HEK293 (cell line): ENCODE data around the gene CFAP46.
A peak's percentile ranks its signal among the peaks of the same experiment; 100 is the strongest.

Experiments used
- GLIS1 ChIP-seq: fragments of 450-650 bp; formaldehyde crosslinking; IDR thresholded peaks from 2 replicates; pipeline ENCODE4 v1.5.1; 2016; ENCODE audit warnings: missing biosample characterization, missing genetic modification characterization
- HOXA7 ChIP-seq: sonication (generic); formaldehyde crosslinking; IDR thresholded peaks from 2 replicates; pipeline ENCODE4 v1.8.1; 2022; ENCODE audit warnings: missing genetic modification reagents, borderline replicate concordance
- KLF10 ChIP-seq: fragments of 450-650 bp; IDR thresholded peaks from 2 replicates; pipeline ENCODE4 v1.5.1; 2018; ENCODE audit warnings: missing biosample characterization, mild to moderate bottlenecking, missing genetic modification characterization
- SCRT1 ChIP-seq: fragments of 450-650 bp; formaldehyde crosslinking; IDR thresholded peaks from 2 replicates; pipeline ENCODE4 v1.5.1; 2016; ENCODE audit warnings: missing biosample characterization, missing genetic modification characterization, borderline replicate concordance
- SP7 ChIP-seq: fragments of 450-650 bp; formaldehyde crosslinking; IDR thresholded peaks from 2 replicates; pipeline ENCODE4 v1.5.1; 2016; ENCODE audit warnings: missing biosample characterization, missing genetic modification characterization
- ZBTB20 ChIP-seq: fragments of 450-650 bp; formaldehyde crosslinking; IDR thresholded peaks from 2 replicates; pipeline ENCODE4 v1.5.1; 2016; ENCODE audit warnings: missing biosample characterization, missing genetic modification characterization
- ZBTB48 ChIP-seq: fragments of 450-650 bp; formaldehyde crosslinking; IDR thresholded peaks from 2 replicates; pipeline ENCODE4 v1.5.1; 2016; ENCODE audit warnings: missing biosample characterization, missing genetic modification characterization
- ZBTB7A ChIP-seq: fragments of 450-650 bp; formaldehyde crosslinking; IDR thresholded peaks from 2 replicates; pipeline ENCODE4 v1.5.1; 2016; ENCODE audit warnings: low read depth, missing biosample characterization, missing genetic modification characterization
- ZEB2 ChIP-seq: fragments of 450-650 bp; formaldehyde crosslinking; IDR thresholded peaks from 2 replicates; pipeline ENCODE4 v1.5.1; 2016; ENCODE audit warnings: missing biosample characterization, missing genetic modification characterization
- ZFHX2 ChIP-seq: fragments of 450-650 bp; formaldehyde crosslinking; conservative IDR thresholded peaks from 2 replicates; pipeline ENCODE4 v1.5.1; 2016; ENCODE audit warnings: missing biosample characterization, missing genetic modification characterization
- ZIC2 ChIP-seq: fragments of 450-650 bp; formaldehyde crosslinking; IDR thresholded peaks from 2 replicates; pipeline ENCODE4 v1.5.1; 2016; ENCODE audit warnings: missing biosample characterization, missing genetic modification characterization
- ZNF112 ChIP-seq: fragments of 450-650 bp; formaldehyde crosslinking; IDR thresholded peaks from 2 replicates; pipeline ENCODE4 v1.5.0; 2017; ENCODE audit warnings: missing biosample characterization, missing genetic modification characterization
- ZNF114 ChIP-seq: fragments of 450-650 bp; formaldehyde crosslinking; IDR thresholded peaks from 2 replicates; pipeline ENCODE4 v1.5.0; 2017; ENCODE audit warnings: missing biosample characterization, missing genetic modification characterization
- ZNF184 ChIP-seq: fragments of 450-650 bp; IDR thresholded peaks from 2 replicates; pipeline ENCODE4 v1.5.1; 2018; ENCODE audit warnings: missing biosample characterization, mild to moderate bottlenecking, missing genetic modification characterization
- ZNF350 ChIP-seq: fragments of 450-650 bp; formaldehyde crosslinking; IDR thresholded peaks from 2 replicates; pipeline ENCODE4 v1.5.0; 2017; ENCODE audit warnings: missing biosample characterization, mild to moderate bottlenecking, missing genetic modification characterization
- ZNF37A ChIP-seq: fragments of 450-650 bp; IDR thresholded peaks from 2 replicates; pipeline ENCODE4 v1.5.1; 2018; ENCODE audit warnings: missing biosample characterization, missing genetic modification characterization
- ZNF433 ChIP-seq: fragments of 450-650 bp; formaldehyde crosslinking; IDR thresholded peaks from 2 replicates; pipeline ENCODE4 v1.5.1; 2016; ENCODE audit warnings: missing biosample characterization, missing genetic modification characterization, low read depth
- ZNF521 ChIP-seq: fragments of 450-650 bp; formaldehyde crosslinking; IDR thresholded peaks from 2 replicates; pipeline ENCODE4 v1.5.1; 2017; ENCODE audit warnings: missing biosample characterization, mild to moderate bottlenecking, missing genetic modification characterization
- ZNF629 ChIP-seq: fragments of 450-650 bp; formaldehyde crosslinking; IDR thresholded peaks from 2 replicates; pipeline ENCODE4 v1.5.1; 2017; ENCODE audit warnings: missing biosample characterization, missing genetic modification characterization
- ZNF654 ChIP-seq: fragments of 450-650 bp; formaldehyde crosslinking; IDR thresholded peaks from 2 replicates; pipeline ENCODE4 v1.5.1; 2016; ENCODE audit warnings: low read depth, missing biosample characterization, missing genetic modification characterization
- ZNF747 ChIP-seq: fragments of 450-650 bp; formaldehyde crosslinking; IDR thresholded peaks from 2 replicates; pipeline ENCODE4 v1.5.1; 2016; ENCODE audit warnings: missing biosample characterization, missing genetic modification characterization
- ZSCAN16 ChIP-seq: fragments of 450-650 bp; formaldehyde crosslinking; IDR thresholded peaks from 2 replicates; pipeline ENCODE4 v1.5.1; 2016; ENCODE audit warnings: missing biosample characterization, missing genetic modification characterization
- ZSCAN30 ChIP-seq: fragments of 450-650 bp; IDR thresholded peaks from 2 replicates; pipeline ENCODE4 v1.5.1; 2018; ENCODE audit warnings: missing biosample characterization, mild to moderate bottlenecking, missing genetic modification characterization, moderate library complexity
- TF ChIP-seq, protein P1 (sequence below): fragments of 450-650 bp; formaldehyde crosslinking; IDR thresholded peaks from 2 replicates; pipeline ENCODE4 v1.5.1; 2016; ENCODE audit warnings: missing biosample characterization, missing genetic modification characterization
- TF ChIP-seq, protein P2 (sequence below): fragments of 450-650 bp; formaldehyde crosslinking; IDR thresholded peaks from 2 replicates; pipeline ENCODE4 v1.5.1; 2017; ENCODE audit warnings: missing biosample characterization, missing genetic modification characterization
- TF ChIP-seq, protein P3 (sequence below): fragments of 450-650 bp; formaldehyde crosslinking; optimal IDR thresholded peaks from 2 replicates; pipeline ENCODE3; 2016; ENCODE audit warnings: missing biosample characterization, mild to moderate bottlenecking, missing genetic modification characterization
- TF ChIP-seq, protein P4 (sequence below): fragments of 450-650 bp; IDR thresholded peaks from 2 replicates; pipeline ENCODE4 v1.5.1; 2018; ENCODE audit warnings: missing biosample characterization, mild to moderate bottlenecking, missing genetic modification characterization
- TF ChIP-seq, protein P5 (sequence below): fragments of 450-650 bp; IDR thresholded peaks from 2 replicates; pipeline ENCODE4 v1.5.1; 2018; ENCODE audit warnings: missing biosample characterization, missing genetic modification characterization
- TF ChIP-seq, protein P6 (sequence below): fragments of 450-650 bp; formaldehyde crosslinking; IDR thresholded peaks from 2 replicates; pipeline ENCODE4 v1.5.1; 2016; ENCODE audit warnings: missing biosample characterization, missing genetic modification characterization
- TF ChIP-seq, protein P7 (sequence below): fragments of 450-650 bp; formaldehyde crosslinking; IDR thresholded peaks from 2 replicates; pipeline ENCODE4 v1.5.1; 2016; ENCODE audit warnings: missing biosample characterization, missing genetic modification characterization

Gene CFAP46

DNA sequence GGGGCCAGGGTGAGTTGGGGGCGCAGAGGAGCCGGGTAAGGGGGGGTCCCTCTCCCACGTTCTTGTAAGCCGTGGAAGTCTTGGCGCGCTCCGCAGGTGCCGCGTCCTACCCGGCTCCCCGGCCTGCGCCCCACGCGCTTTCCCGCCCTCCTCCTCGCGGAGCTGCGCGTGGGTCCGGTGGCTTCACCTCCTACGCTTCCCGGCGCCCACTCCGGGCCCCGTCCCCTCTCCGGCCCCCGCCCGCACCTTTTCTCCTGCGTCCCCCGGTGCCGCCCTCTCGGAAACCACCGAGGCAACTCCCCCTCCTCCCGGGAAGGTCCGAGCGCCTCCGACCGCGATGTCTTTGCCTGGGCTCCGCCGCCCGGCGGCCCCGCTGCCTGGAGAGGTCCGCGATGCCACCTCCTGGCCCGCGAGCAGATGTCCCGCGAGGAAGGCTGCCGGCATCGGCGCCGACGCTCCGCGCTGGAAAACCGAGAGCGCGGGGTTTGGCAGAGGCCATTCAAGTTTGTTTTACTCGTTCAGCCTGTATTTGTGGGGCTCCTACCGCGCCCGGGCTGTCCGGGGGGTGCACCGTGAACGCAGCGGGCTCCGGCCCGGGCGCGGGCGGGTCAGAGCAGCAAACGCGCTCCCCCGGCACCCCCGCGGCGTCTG lies 154.1 kb downstream of the CFAP46 start (continued):
- peak; percentile 33; the same call in 1 of the 2 replicates for TF ChIP-seq ZEB2 (tag by site-specific recombination)
- no peak for TF ChIP-seq KLF10 (tag by site-specific recombination)
- TF ChIP-seq ZBTB48, result no peak
- TF ChIP-seq ZSCAN30 (tag by site-specific recombination), result no peak
- TF ChIP-seq, protein P1, sequence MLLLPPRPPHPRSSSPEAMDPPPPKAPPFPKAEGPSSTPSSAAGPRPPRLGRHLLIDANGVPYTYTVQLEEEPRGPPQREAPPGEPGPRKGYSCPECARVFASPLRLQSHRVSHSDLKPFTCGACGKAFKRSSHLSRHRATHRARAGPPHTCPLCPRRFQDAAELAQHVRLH (tag by site-specific recombination), result no peak
- TF ChIP-seq ZNF629, result no peak
- TF ChIP-seq, protein P2, sequence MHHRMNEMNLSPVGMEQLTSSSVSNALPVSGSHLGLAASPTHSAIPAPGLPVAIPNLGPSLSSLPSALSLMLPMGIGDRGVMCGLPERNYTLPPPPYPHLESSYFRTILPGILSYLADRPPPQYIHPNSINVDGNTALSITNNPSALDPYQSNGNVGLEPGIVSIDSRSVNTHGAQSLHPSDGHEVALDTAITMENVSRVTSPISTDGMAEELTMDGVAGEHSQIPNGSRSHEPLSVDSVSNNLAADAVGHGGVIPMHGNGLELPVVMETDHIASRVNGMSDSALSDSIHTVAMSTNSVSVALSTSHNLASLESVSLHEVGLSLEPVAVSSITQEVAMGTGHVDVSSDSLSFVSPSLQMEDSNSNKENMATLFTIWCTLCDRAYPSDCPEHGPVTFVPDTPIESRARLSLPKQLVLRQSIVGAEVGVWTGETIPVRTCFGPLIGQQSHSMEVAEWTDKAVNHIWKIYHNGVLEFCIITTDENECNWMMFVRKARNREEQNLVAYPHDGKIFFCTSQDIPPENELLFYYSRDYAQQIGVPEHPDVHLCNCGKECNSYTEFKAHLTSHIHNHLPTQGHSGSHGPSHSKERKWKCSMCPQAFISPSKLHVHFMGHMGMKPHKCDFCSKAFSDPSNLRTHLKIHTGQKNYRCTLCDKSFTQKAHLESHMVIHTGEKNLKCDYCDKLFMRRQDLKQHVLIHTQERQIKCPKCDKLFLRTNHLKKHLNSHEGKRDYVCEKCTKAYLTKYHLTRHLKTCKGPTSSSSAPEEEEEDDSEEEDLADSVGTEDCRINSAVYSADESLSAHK (tag by site-specific recombination), result no peak
- TF ChIP-seq ZNF112 (tag by site-specific recombination), result no peak
- TF ChIP-seq ZFHX2 (tag by site-specific recombination), result peak; percentile 96
- TF ChIP-seq, protein P3, sequence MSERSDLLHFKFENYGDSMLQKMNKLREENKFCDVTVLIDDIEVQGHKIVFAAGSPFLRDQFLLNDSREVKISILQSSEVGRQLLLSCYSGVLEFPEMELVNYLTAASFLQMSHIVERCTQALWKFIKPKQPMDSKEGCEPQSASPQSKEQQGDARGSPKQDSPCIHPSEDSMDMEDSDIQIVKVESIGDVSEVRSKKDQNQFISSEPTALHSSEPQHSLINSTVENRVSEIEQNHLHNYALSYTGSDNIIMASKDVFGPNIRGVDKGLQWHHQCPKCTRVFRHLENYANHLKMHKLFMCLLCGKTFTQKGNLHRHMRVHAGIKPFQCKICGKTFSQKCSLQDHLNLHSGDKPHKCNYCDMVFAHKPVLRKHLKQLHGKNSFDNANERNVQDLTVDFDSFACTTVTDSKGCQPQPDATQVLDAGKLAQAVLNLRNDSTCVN (tag by site-specific recombination), result peak; percentile 55
- no peak for TF ChIP-seq ZNF747 (tag by site-specific recombination)
- TF ChIP-seq SP7 (tag by site-specific recombination), result no peak
- peak; percentile 56 for TF ChIP-seq GLIS1 (tag by site-specific recombination)
- TF ChIP-seq HOXA7 (CRISPR knock-in tag), result no peak
- TF ChIP-seq ZNF521, result no peak
- TF ChIP-seq, protein P4, sequence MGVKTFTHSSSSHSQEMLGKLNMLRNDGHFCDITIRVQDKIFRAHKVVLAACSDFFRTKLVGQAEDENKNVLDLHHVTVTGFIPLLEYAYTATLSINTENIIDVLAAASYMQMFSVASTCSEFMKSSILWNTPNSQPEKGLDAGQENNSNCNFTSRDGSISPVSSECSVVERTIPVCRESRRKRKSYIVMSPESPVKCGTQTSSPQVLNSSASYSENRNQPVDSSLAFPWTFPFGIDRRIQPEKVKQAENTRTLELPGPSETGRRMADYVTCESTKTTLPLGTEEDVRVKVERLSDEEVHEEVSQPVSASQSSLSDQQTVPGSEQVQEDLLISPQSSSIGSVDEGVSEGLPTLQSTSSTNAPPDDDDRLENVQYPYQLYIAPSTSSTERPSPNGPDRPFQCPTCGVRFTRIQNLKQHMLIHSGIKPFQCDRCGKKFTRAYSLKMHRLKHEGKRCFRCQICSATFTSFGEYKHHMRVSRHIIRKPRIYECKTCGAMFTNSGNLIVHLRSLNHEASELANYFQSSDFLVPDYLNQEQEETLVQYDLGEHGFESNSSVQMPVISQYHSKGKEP (tag by site-specific recombination), result no peak
- TF ChIP-seq ZBTB20 (tag by site-specific recombination), result no peak
- TF ChIP-seq ZNF654 (tag by site-specific recombination), result no peak
- no peak for TF ChIP-seq ZSCAN16
- no peak for TF ChIP-seq ZNF350 (tag by site-specific recombination)
- TF ChIP-seq, protein P5, sequence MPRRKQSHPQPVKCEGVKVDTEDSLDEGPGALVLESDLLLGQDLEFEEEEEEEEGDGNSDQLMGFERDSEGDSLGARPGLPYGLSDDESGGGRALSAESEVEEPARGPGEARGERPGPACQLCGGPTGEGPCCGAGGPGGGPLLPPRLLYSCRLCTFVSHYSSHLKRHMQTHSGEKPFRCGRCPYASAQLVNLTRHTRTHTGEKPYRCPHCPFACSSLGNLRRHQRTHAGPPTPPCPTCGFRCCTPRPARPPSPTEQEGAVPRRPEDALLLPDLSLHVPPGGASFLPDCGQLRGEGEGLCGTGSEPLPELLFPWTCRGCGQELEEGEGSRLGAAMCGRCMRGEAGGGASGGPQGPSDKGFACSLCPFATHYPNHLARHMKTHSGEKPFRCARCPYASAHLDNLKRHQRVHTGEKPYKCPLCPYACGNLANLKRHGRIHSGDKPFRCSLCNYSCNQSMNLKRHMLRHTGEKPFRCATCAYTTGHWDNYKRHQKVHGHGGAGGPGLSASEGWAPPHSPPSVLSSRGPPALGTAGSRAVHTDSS, result no peak
- TF ChIP-seq SCRT1 (tag by site-specific recombination), result no peak
- no peak for TF ChIP-seq ZNF433 (tag by site-specific recombination)
- TF ChIP-seq ZNF114 (tag by site-specific recombination), result no peak
- TF ChIP-seq, protein P6, sequence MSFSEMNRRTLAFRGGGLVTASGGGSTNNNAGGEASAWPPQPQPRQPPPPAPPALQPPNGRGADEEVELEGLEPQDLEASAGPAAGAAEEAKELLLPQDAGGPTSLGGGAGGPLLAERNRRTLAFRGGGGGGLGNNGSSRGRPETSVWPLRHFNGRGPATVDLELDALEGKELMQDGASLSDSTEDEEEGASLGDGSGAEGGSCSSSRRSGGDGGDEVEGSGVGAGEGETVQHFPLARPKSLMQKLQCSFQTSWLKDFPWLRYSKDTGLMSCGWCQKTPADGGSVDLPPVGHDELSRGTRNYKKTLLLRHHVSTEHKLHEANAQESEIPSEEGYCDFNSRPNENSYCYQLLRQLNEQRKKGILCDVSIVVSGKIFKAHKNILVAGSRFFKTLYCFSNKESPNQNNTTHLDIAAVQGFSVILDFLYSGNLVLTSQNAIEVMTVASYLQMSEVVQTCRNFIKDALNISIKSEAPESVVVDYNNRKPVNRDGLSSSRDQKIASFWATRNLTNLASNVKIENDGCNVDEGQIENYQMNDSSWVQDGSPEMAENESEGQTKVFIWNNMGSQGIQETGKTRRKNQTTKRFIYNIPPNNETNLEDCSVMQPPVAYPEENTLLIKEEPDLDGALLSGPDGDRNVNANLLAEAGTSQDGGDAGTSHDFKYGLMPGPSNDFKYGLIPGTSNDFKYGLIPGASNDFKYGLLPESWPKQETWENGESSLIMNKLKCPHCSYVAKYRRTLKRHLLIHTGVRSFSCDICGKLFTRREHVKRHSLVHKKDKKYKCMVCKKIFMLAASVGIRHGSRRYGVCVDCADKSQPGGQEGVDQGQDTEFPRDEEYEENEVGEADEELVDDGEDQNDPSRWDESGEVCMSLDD, result peak; percentile 77
- TF ChIP-seq, protein P7, sequence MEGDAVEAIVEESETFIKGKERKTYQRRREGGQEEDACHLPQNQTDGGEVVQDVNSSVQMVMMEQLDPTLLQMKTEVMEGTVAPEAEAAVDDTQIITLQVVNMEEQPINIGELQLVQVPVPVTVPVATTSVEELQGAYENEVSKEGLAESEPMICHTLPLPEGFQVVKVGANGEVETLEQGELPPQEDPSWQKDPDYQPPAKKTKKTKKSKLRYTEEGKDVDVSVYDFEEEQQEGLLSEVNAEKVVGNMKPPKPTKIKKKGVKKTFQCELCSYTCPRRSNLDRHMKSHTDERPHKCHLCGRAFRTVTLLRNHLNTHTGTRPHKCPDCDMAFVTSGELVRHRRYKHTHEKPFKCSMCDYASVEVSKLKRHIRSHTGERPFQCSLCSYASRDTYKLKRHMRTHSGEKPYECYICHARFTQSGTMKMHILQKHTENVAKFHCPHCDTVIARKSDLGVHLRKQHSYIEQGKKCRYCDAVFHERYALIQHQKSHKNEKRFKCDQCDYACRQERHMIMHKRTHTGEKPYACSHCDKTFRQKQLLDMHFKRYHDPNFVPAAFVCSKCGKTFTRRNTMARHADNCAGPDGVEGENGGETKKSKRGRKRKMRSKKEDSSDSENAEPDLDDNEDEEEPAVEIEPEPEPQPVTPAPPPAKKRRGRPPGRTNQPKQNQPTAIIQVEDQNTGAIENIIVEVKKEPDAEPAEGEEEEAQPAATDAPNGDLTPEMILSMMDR, result peak; percentile 47; the same call in 1 of the 2 replicates
- peak; percentile 28; the same call in 1 of the 2 replicates for TF ChIP-seq ZIC2 (tag by site-specific recombination)
- no peak for TF ChIP-seq ZNF184
- no peak for TF ChIP-seq ZBTB7A (tag by site-specific recombination)
- no peak for TF ChIP-seq ZNF37A (tag by site-specific recombination)
